OCI-LY7 (cell line): ENCODE measurements around the gene SUPT20HL2. TPM values are rescaled to one million over a fixed set of nuclear protein-coding genes. Genes with fewer than 3 reads are reported as not detected.
"Not testable (repeated sequence)": the region's sequence is repeated elsewhere in the genome, so short reads cannot be mapped to it uniquely, and the experiment has no call there.

ENCODE experiments used
- Bru-seq: library from RNA; stranded (reverse); fragments of 400-500 nt; gene quantifications from one replicate; lab custom pipeline; 2021; lab: Mats Ljungman, UMichigan
- BruChase-seq, 2 experiments: library from RNA; stranded (reverse); fragments of 400-500 nt; gene quantifications; one replicate each; lab custom pipeline; 2021; lab: Mats Ljungman, UMichigan
- BruUV-seq: library from RNA; stranded (reverse); fragments of 400-500 nt; replicated peaks from 2 replicates; lab custom pipeline; 2021; lab: Mats Ljungman, UMichigan
- CTCF ChIA-PET: fragments of 300-600 bp; sonication (Branson Sonifier 250); formaldehyde crosslinking; loops from one replicate; lab custom pipeline; 2022; ENCODE audit warnings: antibody characterized with exemption; ENCODE audit not compliant: unreplicated experiment; lab: Charles Lee
- POLR2A ChIA-PET: fragments of 300-600 bp; sonication (Branson Sonifier 250); formaldehyde crosslinking; loops from one replicate; lab custom pipeline; 2022; ENCODE audit warnings: antibody characterized with exemption; lab: Charles Lee
- DNase-seq: peaks from one replicate; pipeline ENCODE4 v3.0.0-alpha.2; 2015; ENCODE audit warnings: low spot score
- H2AFZ ChIP-seq: fragments of 200-600 bp; sonication (generic), shearing (Covaris generic); 2 replicates; pipeline ENCODE4 v1.6.1; 2014; ENCODE audit warnings: mild to moderate bottlenecking, antibody characterized with exemption, low read length, moderate library complexity
- H3K27ac ChIP-seq: fragments of 200-600 bp; sonication (generic); 2 replicates; pipeline ENCODE4 v1.5.1; 2014; ENCODE audit warnings: mixed run types, low read depth, mild to moderate bottlenecking, moderate library complexity, low read length, inconsistent platforms; ENCODE audit not compliant: poor library complexity, severe bottlenecking
- H3K36me3 ChIP-seq: fragments of 200-600 bp; sonication (generic); 2 replicates; pipeline ENCODE4 v1.6.1; 2014; ENCODE audit warnings: mild to moderate bottlenecking, antibody characterized with exemption, low read length, moderate library complexity, mixed read lengths; ENCODE audit not compliant: insufficient read depth
- H3K4me1 ChIP-seq: fragments of 200-600 bp; sonication (generic); 2 replicates; pipeline ENCODE4 v1.5.1; 2014; ENCODE audit warnings: mild to moderate bottlenecking, low read length; ENCODE audit not compliant: insufficient read depth, poor library complexity, severe bottlenecking
- H3K4me2 ChIP-seq: fragments of 200-600 bp; sonication (generic); 2 replicates; pipeline ENCODE4 v1.6.1; 2014; ENCODE audit warnings: mild to moderate bottlenecking, low read length
- H3K4me3 ChIP-seq: fragments of 200-600 bp; sonication (generic); 2 replicates; pipeline ENCODE4 v1.5.1; 2014; ENCODE audit warnings: mild to moderate bottlenecking, low read depth, low read length; ENCODE audit not compliant: poor library complexity, severe bottlenecking
- H3K79me2 ChIP-seq: fragments of 200-600 bp; sonication (generic); 2 replicates; pipeline ENCODE4 v1.6.1; 2016; ENCODE audit warnings: low read depth, mild to moderate bottlenecking, low read length, moderate library complexity, mixed read lengths; ENCODE audit not compliant: insufficient read depth
- H3K9me2 ChIP-seq: fragments of 200-600 bp; sonication (generic); 2 replicates; pipeline ENCODE4 v1.6.1; 2016; ENCODE audit warnings: mild to moderate bottlenecking, low read length, mixed read lengths; ENCODE audit not compliant: insufficient read depth
- H3K9me3 ChIP-seq: fragments of 200-600 bp; sonication (generic); 2 replicates; pipeline ENCODE4 v1.6.1; 2014; ENCODE audit warnings: mild to moderate bottlenecking, mixed run types, low read length, mixed read lengths
- H4K20me1 ChIP-seq: fragments of 200-600 bp; sonication (generic); 2 replicates; pipeline ENCODE4 v1.6.1; 2014; ENCODE audit warnings: mild to moderate bottlenecking, antibody characterized with exemption, low read length, moderate library complexity, mixed read lengths; ENCODE audit not compliant: insufficient read depth
- CTCF ChIP-seq: fragments of 200-600 bp; sonication (generic); conservative IDR thresholded peaks from 2 replicates; pipeline ENCODE4 v1.5.1; 2014; ENCODE audit warnings: mild to moderate bottlenecking, antibody characterized with exemption, low read length, moderate library complexity, mixed read lengths
- EZH2phosphoT487 ChIP-seq: fragments of 200-600 bp; sonication (generic); IDR thresholded peaks from 2 replicates; pipeline ENCODE4 v1.6.1; 2018; ENCODE audit warnings: low read depth, borderline replicate concordance, mild to moderate bottlenecking, mixed run types, antibody characterized with exemption, low read length, moderate library complexity, mixed read lengths
- intact Hi-C: fragments of 100-400 bp; cut with micrococcal nuclease; formaldehyde crosslinking; loops from one replicate; pipeline ENCODE4 v1.10.0; 2022; ENCODE audit not compliant: unreplicated experiment
- long read RNA-seq: library from polyadenylated mRNA; stranded (forward); transcript quantifications from one replicate; pipeline ENCODE4 v2.0.0, GENCODE V29; 2022
- total RNA-seq, 2 experiments: library from RNA; depleted of rRNA in 1 of 2; stranded (reverse); fragments of >200 nt in 1 of 2; shearing (Covaris generic) in 1 of 2; gene quantifications; 2 replicates each; pipeline ENCODE4 v1.2.3, GENCODE V29; 2014 to 2022

SUPT20HL2 gene
- total RNA-seq (2014; rRNA removed; shearing (Covaris generic)) (not detected in 2 replicates), total RNA-seq (2022) (not detected in 2 replicates), Bru-seq, nascent RNA (not detected), BruChase-seq, experiment 1, labeled RNA remaining after a 6-hour chase (not detected), BruChase-seq, experiment 2, labeled RNA remaining after a 2-hour chase (not detected)
- long read RNA-seq: 0 reads

GRCh38 chrX:24314019-24314635 is at the start of gene SUPT20HL2:
Gene SUPT20HL2, minus strand, starts transcription at chrX:24314069. Its CDS starts 754 bp downstream, at chrX:24313315.
- Histone ChIP-seq H3K9me3 (no peaks in the 10 kb centered on the region), H3K4me2 (no peak within 1 kb of the TSS), H3K4me3 (no peak within 1 kb of the TSS), H3K4me1 (no peaks in the 10 kb centered on the region), H3K79me2 (no peaks in the 10 kb centered on the region), H4K20me1 (no peaks in the 10 kb centered on the region), H3K9me2 (no peaks in the 10 kb centered on the region), H3K27ac (no peak within 1 kb of the TSS), H2AFZ (no peak within 1 kb of the TSS), H3K36me3 (no peaks in the 10 kb centered on the region)
- BruUV-seq: no TSS peak
- intact Hi-C loops: no loop called here
- ChIA-PET CTCF (no interaction called here), POLR2A (no interaction called here)
- TF ChIP-seq CTCF (no peak), EZH2phosphoT487 (no peak)
- no peak for DNase-seq

- CTCF ChIA-PET, H3K36me3 ChIP-seq, H3K4me2 ChIP-seq, DNase-seq, H2AFZ ChIP-seq, BruUV-seq, H4K20me1 ChIP-seq, intact Hi-C loops, H3K79me2 ChIP-seq, H3K4me1 ChIP-seq, H3K9me2 ChIP-seq, POLR2A ChIA-PET, H3K27ac ChIP-seq, H3K9me3 ChIP-seq, H3K4me3 ChIP-seq: not testable (repeated sequence)
Measured at GRCh38 chrX:24362089-24362745, 48.3 kb upstream of the SUPT20HL2 start.

- Histone ChIP-seq H3K4me3 (no peak within 1 kb of the TSS), H3K36me3 (no peaks in the 10 kb centered on the region), H3K4me2 (no peak within 1 kb of the TSS), H3K4me1 (no peaks in the 10 kb centered on the region), H4K20me1 (no peaks in the 10 kb centered on the region), H3K9me2 (no peaks in the 10 kb centered on the region), H3K79me2 (no peaks in the 10 kb centered on the region), H3K27ac (no peak within 1 kb of the TSS), H3K9me3 (no peaks in the 10 kb centered on the region), H2AFZ (no peak within 1 kb of the TSS)
- ChIA-PET CTCF (no interaction called here), POLR2A (no interaction called here)
- no peak for DNase-seq
- TF ChIP-seq CTCF: no peak
- no peak for TF ChIP-seq EZH2phosphoT487
- intact Hi-C loops: no loop called here
- BruUV-seq: no TSS peak
Measured at GRCh38 chrX:24360272-24360671, 46.4 kb upstream of the SUPT20HL2 start, which contains the start of gene SUPT20HL1. Gene SUPT20HL1, plus strand, starts transcription at chrX:24360639. Its CDS starts 2,122 bp downstream, at chrX:24362761.
